ENCODE data around the gene GCHFR.

Gene GCHFR

DNA sequence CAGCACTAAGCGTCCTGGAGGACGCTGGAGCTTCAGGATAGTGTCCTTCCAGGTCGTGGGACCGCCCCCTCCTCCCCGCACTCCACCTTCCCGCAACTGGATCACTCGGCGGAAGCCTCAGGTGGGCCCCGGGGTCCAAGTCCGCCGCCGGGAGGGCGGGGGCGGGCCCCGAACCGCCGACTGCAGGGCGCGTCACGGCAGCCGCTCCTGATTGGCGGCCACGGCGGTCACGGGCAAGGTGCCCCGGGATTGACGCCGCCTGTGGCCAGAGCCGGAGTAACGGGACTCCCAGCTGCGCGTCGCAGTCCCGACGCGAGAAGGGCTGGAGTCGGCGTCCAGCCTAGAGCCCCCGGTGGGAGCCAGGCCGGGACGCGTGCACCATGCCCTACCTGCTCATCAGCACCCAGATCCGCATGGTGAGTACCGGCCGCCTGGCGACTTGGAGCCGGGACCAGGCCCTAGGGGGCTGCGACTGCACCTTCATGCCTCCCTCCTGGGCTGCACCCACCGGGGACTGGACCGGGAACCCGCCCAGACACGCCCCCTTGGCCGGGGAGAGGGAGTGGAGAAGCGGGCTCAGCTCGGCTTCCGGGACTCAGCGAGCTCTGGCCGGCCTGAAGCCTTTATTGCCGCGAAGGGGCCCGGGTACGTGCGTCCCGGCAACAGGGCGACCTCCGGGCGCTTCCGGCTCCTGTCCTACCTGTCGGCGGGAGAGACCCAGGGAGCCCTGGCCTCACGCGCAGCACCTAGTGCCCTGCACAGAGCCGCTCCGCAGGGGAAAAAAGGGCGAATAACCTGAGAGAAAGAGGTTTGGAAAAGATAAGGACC, at the start of gene GCHFR:
TSS of gene GCHFR (plus strand) at position 268 of the 828 bp plus-strand sequence. CDS start at position 381, 113 bp downstream.
- DNase-seq (ENCODE audit: low read depth): no peak

DNA sequence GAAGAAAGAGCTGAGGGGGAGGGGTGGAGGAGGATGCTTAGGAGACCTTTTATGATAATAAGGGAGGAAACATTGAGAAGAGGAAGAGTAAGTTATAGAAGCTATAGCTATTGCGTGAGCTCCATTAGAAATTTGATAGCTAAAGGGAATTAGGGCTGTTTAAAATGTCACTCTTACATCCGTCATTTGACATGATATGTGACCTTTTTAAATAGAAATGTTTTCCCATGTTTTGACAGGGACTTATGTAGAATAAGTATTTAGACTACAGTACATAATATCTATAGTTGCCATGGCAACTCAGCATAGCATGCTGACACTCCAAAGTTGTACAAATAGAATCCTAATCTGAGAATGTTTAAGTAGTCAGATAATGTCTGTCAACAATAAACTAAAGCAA, 49.7 kb upstream of the GCHFR start:
- DNase-seq (ENCODE audit: low read depth): no peak

GRCh38 chr15:40716165-40716564, 47.7 kb upstream of the GCHFR start:
- DNase-seq (ENCODE audit: low read depth): no peak

- no peak for DNase-seq (ENCODE audit: low read depth)
These were observed 42.2 kb upstream of the GCHFR start for GRCh38 chr15:40721701-40722100.

GRCh38 chr15:40722354-40722753, 41.5 kb upstream of the GCHFR start:
- no peak for DNase-seq (ENCODE audit: low read depth)

DNA sequence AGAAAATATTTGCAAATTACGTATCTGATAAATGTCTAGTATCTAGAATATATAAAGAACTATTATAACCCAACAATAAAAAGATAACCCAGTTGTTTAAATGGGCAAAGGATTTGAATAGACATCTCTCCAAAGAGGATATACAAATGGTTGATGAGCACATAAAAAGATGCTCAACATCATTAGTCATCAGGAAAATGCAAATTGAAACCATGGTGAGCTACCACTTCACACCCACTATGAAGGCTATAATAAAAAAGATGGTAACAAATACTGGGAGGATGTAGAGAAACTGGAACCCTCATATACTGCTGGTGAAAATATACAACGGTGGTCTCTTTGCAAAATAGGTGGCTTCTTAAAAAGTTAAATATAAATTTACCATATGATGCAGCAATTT, 40.9 kb upstream of the GCHFR start:
- no peak for DNase-seq (ENCODE audit: low read depth)

DNA sequence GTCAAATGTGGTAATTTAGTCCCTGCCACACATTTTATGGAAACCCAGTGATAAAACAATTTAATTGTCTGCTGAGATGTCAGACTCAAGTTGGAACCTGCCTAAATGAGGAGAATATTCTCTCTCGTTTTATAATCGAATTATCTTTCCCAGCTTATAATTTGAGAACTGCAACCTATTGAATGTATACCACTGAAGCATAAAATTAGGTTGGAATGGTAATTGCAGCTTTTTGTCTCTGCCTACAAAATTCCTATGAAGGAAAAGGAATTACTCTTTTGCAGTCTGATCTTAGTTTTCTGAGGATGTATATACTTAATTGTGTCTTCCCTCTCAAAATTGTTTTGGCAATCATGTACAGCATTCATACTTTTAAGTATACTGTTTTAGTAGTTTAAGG, 39.9 kb upstream of the GCHFR start:
- DNase-seq (ENCODE audit: low read depth): no peak

DNA sequence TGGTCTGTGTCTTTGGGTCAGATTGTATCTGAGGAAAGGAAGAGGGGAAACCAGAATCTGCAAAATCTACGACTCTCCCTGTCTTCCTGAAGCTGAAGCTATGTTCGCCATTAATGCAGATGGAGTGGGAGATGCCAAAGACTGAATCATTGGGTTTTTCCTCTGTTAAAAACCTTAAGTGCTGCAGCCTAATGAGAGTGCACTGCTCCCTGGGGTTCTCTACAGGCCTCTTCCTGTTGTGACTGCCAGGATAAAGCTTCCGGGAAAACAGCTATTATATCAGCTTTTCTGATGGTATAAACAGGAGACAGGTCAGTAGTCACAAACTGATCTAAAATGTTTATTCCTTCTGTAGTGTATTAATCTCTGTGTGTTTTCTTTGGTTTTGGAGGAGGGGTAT, 32.8 kb upstream of the GCHFR start:
- no peak for DNase-seq (ENCODE audit: low read depth)

DNA sequence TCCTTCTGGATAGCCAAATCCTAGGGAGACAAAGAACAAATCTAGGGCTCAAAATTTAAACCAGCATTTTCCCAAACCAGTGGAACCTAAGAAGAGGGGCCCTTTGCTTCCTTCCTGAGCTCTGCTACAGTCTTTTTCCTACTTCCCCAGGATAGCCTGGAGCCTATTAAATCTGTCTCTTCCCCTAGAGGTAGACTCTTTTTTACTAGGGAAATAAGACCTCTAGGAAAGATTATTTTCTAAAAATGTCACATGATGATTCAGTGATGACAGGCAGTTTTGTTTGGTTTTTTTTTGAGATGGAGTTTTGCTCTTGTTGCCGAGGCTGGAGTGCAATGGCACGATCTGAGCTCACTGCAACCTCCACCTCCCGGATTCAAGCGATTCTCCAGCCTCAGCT, 27.3 kb upstream of the GCHFR start:
- DNase-seq (ENCODE audit: low read depth): no peak

GRCh38 chr15:40737048-40737447, 26.8 kb upstream of the GCHFR start:
- DNase-seq (ENCODE audit: low read depth): no peak

DNA sequence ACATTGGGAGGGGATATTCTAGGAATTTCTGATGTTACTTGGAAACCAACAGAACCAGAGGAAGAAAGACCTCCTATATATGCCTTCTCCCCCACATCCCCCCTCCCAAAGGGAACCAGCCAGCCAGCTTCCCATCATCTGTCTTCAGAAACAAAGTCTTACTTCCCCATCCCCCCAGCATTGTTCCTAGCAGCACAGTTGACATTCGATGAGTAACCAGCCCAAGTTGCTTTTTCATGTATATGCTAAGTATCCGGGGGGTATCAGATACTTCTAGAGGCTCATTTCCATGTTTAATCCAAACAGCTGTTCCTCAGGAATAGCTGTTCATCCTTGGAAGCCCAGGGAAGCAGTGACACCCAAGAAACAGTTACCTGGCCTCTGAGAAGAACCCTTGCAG, 24.8 kb upstream of the GCHFR start:
- DNase-seq (ENCODE audit: low read depth): no peak

- no peak for DNase-seq (ENCODE audit: low read depth)
These were observed 24.0 kb upstream of the GCHFR start for GRCh38 chr15:40739854-40740253.

DNA sequence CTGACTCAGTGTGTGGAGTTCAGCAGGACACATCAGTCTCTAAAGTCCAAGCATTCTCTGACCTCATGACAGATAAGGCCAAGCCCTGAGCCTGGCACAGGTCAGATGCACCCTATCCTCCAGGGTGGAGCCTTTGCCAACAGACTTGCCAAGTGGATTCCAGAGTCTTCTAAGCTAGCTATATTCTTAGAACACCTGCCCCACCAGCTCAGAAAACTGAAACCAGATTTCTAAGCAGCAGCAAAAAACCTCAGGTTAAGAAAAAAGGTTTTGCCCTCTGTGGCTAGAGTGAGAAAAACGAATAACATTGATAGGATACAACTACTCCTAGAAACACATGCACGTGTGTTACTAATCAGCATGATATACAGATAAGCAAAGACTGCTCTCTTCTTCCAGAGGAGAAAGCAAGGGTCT, 20.4 kb upstream of the GCHFR start:
- no peak for DNase-seq (ENCODE audit: low read depth)

DNA sequence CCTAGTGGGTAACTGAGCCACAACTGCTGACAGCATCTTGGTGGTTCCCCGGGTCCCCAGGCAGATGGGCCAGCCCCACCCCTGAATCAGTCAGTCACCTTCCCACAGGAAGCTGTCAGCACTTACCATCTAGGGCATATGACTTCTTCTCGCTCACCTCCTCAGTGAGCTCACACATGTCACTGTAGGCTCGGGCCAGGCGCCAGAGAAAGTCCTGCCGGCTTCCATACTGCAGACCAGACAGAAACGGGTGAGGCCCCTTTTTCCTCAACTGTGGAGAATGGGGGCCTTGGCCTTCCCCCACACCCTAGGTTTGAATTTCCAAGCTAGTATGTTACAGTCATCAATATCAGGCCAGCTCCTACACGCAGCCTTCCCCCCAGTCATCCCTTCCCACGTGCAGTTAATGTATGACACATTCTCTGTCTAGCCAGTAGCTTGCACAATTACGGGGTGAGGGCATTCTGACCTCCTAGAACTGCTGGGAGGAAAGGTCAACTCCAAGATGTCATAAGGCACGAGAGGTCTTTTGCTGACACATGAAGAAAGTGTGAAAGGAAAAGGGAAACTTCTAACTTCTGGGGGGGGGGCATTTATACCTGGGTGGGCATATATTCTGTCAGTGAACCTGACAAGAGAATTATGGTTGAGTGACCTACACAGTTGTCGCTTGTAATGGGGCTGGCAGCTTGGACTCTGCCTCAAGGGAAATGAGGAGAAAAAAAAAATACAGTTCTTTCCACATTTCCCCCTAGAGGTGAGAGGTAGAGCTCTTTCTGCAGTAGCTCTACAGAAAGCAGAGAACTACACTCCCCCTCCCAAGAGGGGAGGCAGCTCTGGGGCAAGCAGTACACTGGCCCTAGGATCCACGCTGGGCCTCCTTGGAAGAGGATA, 19.7 kb upstream of the GCHFR start:
- no peak for DNase-seq (ENCODE audit: low read depth)

- DNase-seq (ENCODE audit: low read depth): no peak
These were observed 19.1 kb upstream of the GCHFR start for GRCh38 chr15:40744815-40745152.

DNA sequence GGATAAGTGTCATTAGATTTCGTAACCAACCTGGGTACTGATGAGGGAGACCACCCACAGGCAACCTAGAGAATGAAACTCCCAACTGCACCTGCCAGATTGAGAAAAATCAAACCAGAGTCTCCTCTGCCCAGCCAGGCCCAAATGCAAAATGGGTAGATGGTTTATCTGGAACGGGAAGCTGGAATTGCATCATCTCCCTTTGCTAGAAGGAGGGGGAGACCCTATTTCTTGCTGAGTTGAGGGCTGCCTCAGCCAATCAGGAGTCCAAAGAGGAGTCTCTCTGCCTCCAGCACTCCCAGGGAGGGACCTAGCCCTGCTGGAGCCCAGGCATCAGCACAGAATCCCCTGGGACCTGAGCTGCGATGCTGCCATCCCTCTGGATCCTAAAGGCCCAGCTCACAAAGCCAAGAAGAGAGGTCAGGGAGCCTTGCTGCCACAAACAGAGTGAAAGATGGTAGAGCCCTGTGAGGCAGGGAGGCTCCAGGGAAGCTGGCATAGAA, 16.9 kb upstream of the GCHFR start:
- DNase-seq (ENCODE audit: low read depth): no peak

DNA sequence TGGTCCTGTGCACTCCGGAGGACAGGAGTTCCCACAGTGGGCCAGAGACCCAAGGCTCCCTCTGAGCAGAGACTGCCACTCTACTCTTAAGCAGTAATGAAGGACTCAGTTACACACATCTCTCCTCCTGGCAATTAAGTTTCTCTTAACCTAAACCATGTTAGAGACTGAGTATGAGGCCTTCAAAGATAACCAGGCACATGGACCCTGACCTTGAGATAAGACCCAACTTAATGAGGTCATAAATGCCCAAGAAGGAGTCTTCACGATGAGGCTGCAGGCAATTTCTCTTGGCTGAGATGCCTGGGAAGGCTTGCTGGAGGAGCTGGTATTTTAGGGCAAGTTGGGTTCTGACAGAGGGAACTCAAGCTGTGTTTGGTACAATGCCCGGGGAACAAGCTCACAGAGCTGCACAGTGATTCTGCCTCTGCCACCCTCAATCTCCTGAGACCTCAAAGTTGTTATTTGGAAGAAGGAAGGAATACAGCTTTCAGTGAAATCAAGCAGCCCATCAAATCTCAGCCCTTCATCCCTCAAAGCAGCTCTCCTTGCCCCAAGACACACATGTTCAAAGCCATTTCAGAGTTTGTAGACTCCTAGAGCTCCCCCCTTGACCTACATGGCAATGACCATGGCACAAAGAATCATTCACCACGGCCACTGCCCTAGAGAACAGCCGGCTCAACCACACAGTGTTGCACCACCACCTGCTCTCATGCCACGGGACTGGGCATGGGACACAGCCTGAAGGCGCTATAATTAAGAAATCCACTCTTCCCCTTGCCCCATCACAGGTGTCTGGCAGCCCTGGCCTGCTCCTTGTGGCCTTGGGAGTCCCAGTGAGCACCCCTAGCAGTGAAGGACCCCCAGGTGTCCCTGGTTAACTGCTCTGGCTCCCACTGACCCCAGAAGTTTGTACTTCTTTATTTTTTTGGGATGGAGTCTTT, 15.9 kb upstream of the GCHFR start:
- no peak for DNase-seq (ENCODE audit: low read depth)

DNA sequence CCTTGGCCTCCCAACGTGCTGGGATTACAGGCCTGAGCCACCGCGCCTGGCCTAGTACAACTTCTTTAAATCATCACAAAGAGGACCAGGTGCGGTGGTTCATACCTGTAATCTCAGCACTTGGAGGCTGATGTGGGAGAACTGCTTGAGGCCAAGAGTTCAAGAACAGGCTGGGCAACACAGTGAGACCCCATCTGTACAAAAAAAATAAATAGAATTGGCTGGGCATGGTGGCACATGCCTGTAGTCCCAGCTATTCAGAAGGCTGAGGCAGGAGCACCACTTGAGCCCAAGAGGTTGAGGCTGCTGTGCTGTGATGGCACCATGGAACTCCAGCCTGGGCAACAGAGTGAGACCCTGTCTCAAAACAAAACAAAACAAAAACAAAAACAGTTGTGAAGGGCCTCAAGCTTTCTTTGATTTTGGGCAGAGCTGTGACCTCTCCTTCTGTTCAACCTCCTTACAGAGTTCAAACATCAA, 14.7 kb upstream of the GCHFR start:
- no peak for DNase-seq (ENCODE audit: low read depth)

DNA sequence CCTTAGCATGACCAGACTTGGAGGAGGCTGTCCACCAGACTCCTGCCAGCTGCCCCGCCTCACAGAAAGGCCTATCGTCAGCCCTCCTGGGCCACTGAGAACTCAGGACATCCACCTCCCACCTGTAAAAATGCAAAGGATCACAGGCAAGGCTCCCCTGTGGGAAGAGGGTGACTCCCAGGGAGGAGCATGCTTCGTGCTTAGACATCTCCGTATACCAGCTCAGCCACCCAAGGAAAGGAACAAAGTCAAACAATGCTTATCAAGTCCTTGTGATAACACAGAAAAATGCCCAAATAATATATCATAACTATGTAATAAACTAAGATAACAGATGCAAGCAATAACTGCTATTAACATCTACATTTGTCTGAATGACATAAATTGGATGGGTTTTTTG, 13.0 kb upstream of the GCHFR start:
- DNase-seq (ENCODE audit: low read depth): no peak

- DNase-seq (ENCODE audit: low read depth): no peak
These were observed 12.1 kb upstream of the GCHFR start for GRCh38 chr15:40751745-40752144.

DNA sequence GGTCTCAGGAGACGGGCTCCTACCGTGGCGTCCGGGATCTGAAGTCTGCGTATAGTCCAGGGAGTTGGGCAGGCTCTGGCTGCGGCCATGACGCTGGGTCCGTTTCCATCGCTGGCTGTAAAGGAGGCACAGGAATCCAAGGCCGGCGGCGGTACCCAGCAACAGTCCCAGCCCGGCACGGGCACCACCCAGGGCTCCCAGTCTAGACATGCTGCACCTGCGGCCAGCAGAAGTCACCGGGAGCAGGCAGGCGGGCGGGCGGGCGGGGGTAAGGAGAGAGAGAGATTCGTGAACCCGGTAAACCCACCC, 9.3 kb upstream of the GCHFR start:
- DNase-seq (ENCODE audit: low read depth): no peak

All from non-pigmented ciliary epithelial cell (primary cell).